Esophagus squamous epithelium (tissue), 4 donors: ENCODE data around the gene C2orf92.

ENCODE experiments used
- CTCF ChIP-seq, 6 experiments: fragments of 450-650 bp in 4 of 6; fragments of 200-600 bp in 2 of 6; sonication (generic) in 2 of 6; IDR thresholded peaks; one replicate each; pipeline ENCODE4 v1.5.1; 2016 to 2019; ENCODE audit warnings: antibody characterized with exemption in 6 of 6, mild to moderate bottlenecking in 4 of 6, moderate library complexity in 4 of 6
- POLR2A ChIP-seq, 4 donors: fragments of 450-650 bp; IDR thresholded peaks; one replicate each; pipeline ENCODE4 v1.6.1; 2017; ENCODE audit warnings: antibody characterized with exemption in 4 of 4, mild to moderate bottlenecking in 4 of 4, moderate library complexity in 3 of 4

DNA sequence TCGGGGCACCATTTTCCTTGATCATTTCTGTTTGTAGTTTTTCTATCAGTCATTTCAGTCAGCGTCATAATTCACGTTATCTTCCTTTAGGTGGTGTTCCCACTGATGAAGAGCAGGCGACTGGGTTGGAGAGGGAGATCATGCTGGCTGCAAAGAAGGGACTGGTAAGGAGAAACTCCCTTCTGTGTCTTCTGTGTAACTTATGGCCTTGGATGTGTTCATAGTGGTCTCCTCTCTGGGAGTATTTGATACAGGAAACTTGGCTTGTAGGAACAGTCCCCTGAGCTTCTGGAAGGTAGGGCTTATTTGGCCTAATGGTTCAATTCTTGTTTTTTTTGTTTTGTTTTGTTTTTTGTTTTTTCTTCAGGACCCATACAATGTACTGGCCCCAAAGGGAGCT is 22.5 kb upstream of the C2orf92 start:
- TF ChIP-seq CTCF (IDR thresholded peaks at IDR 0.05) (no peak), POLR2A (IDR thresholded peaks at IDR 0.05) (no peak)
